Right cardiac atrium (tissue), 5 donors: ENCODE results near the gene ADGRF3. TPM values are rescaled to one million over a fixed set of nuclear protein-coding genes. Genes with fewer than 3 reads are reported as not detected.
"Not testable (repeated sequence)": the region's sequence is repeated elsewhere in the genome, so short reads cannot be mapped to it uniquely, and the experiment has no call there.

Experiments
- ATAC-seq, 2 donors: fragments of 200-7000 bp; cut with Tn5 transposase; one replicate each; pipeline versions ENCODE4 v1.8.0 to v1.9.1; 2020; ENCODE audit warnings: moderate library complexity in 2 of 2, mild to moderate bottlenecking in 1 of 2
- DNase-seq, 3 donors: peaks; one replicate each; pipeline ENCODE4 v3.0.0-alpha.2; 2020
- H3K27ac ChIP-seq: one replicate; pipeline ENCODE4 v1.5.1; 2013; ENCODE audit warnings: mild to moderate bottlenecking, low read length, control low read depth, moderate library complexity
- H3K27me3 ChIP-seq: one replicate; pipeline ENCODE4 v1.6.1; 2013; ENCODE audit not compliant: control insufficient read depth, insufficient read depth
- H3K4me1 ChIP-seq: one replicate; pipeline ENCODE4 v1.6.1; 2013; ENCODE audit warnings: low read length; ENCODE audit not compliant: control insufficient read depth, insufficient read depth
- H3K4me3 ChIP-seq: one replicate; pipeline ENCODE4 v1.5.1; 2013; ENCODE audit warnings: low read length, control low read depth
- H3K9me3 ChIP-seq: one replicate; pipeline ENCODE4 v1.6.1; 2013; ENCODE audit warnings: low read length; ENCODE audit not compliant: control insufficient read depth
- WGBS: extraction: QIAGEN DNeasy Blood & Tissue Kit; methylation state at CpG from one replicate; pipeline ENCODE4 v1.1.7; 2013; 5-methylcytosine and 5-hydroxymethylcytosine counted together
- intact Hi-C, 4 donors: fragments of 100-400 bp; cut with DNase I; formaldehyde crosslinking; loops; one replicate each; pipeline versions ENCODE4 v1.11.0 to v1.14.0; 2022 to 2023
- polyA plus RNA-seq: library from polyadenylated mRNA; stranded (reverse); fragments of 200-250 nt; gene quantifications from one replicate; pipeline ENCODE4 v1.2.3, GENCODE V29; 2013
- total RNA-seq, 4 donors: library from RNA; stranded (reverse); fragmentation: NEBNext Ultra II Directional; extraction: Animal tissue kit (Norgen Biotek cat#: 25700); gene quantifications; one replicate each; pipeline ENCODE4 v1.2.1, GENCODE V29; 2021
- donor health status: healthy with polysubstance abuse.
- donor health status: DM: no; HTN: yes; CAD: no.
- donor health status: DM: no; HTN: no; CAD: no.
- donor health status: DM: no; HTN: yes; CAD: no; lungs with severe emphysema.
- donor health status: DM: yes; HTN: yes; CAD: no.

Gene ADGRF3
- total and polyA plus RNA-seq, 5 donors: 0.11 to 0.14 TPM; not detected in 3

- no peaks in the 10 kb centered on the region for H3K27me3 ChIP-seq
- WGBS: 88% methylated on average over 3 of the region's 3 CpGs
- no peaks in the 10 kb centered on the region for H3K9me3 ChIP-seq
- ATAC-seq: no peak
- no peak overlapping the region for H3K27ac ChIP-seq
- intact Hi-C loops: loop anchor here in 3 of 4 donors (10.0 kb wide), 3 partner anchors 45 to 65 kb away; no protein-coding TSS in a partner anchor
- no peak overlapping the region for H3K4me3 ChIP-seq
- H3K4me1 ChIP-seq: peaks cover 4% of the 10 kb centered on the region
- DNase-seq: no peak
Measured at GRCh38 chr2:26279886-26280285, 66.7 kb downstream of the ADGRF3 start.

- H3K27me3 ChIP-seq: no peaks in the 10 kb centered on the region
- no peak overlapping the region for H3K4me3 ChIP-seq
- H3K27ac ChIP-seq: no peak overlapping the region
- H3K4me1 ChIP-seq: peaks cover 11% of the 10 kb centered on the region
- H3K9me3 ChIP-seq: no peaks in the 10 kb centered on the region
- DNase-seq: no peak
- 81% methylated on average over 4 of the region's 4 CpGs for WGBS
- intact Hi-C loops: no loop called here
- no peak for ATAC-seq
Measured at GRCh38 chr2:26276484-26277227, 69.9 kb downstream of the ADGRF3 start.

GRCh38 chr2:26274058-26274613, 72.5 kb downstream of the ADGRF3 start:
- Histone ChIP-seq H3K9me3 (no peaks in the 10 kb centered on the region), H3K4me3 (no peak overlapping the region), H3K27me3 (no peaks in the 10 kb centered on the region), H3K4me1 (peaks cover 11% of the 10 kb centered on the region), H3K27ac (peak overlapping the region; percentile 91)
- WGBS: 13% methylated on average over 5 of the region's 5 CpGs
- DNase-seq (peak in 1 of 3 donors; percentile 35), ATAC-seq (peak; percentile 89 to 92)
- intact Hi-C loops: no loop called here

GRCh38 chr2:26273501-26273900, 73.1 kb downstream of the ADGRF3 start:
- Histone ChIP-seq H3K4me1 (peaks cover 11% of the 10 kb centered on the region), H3K9me3 (no peaks in the 10 kb centered on the region), H3K27me3 (no peaks in the 10 kb centered on the region), H3K4me3 (no peak overlapping the region), H3K27ac (peak overlapping the region; percentile 89)
- 50% methylated on average over 2 of the region's 2 CpGs for whole genome bisulfite sequencing
- intact Hi-C loops: no loop called here
- DNase-seq (no peak), ATAC-seq (peak in 1 of 2 donors; percentile 31)

GRCh38 chr2:26270373-26270772, 76.2 kb downstream of the ADGRF3 start:
- H3K4me1 ChIP-seq: peaks cover 9% of the 10 kb centered on the region
- no peaks in the 10 kb centered on the region for H3K27me3 ChIP-seq
- intact Hi-C loops: no loop called here
- H3K27ac ChIP-seq: no peak overlapping the region
- H3K4me3 ChIP-seq: no peak overlapping the region
- DNase-seq (no peak), ATAC-seq (no peak)
- H3K9me3 ChIP-seq: no peaks in the 10 kb centered on the region

- no peaks in the 10 kb centered on the region for H3K9me3 ChIP-seq
- ATAC-seq (no peak), DNase-seq (no peak)
- no peak overlapping the region for H3K27ac ChIP-seq
- WGBS: 89% methylated on average over 6 of the region's 6 CpGs
- intact Hi-C loops: no loop called here
- H3K4me1 ChIP-seq: peaks cover 7% of the 10 kb centered on the region
- H3K4me3 ChIP-seq: no peak overlapping the region
- H3K27me3 ChIP-seq: no peaks in the 10 kb centered on the region
Measured at GRCh38 chr2:26269571-26270158, 76.9 kb downstream of the ADGRF3 start.

- WGBS: 89% methylated on average over 12 of the region's 12 CpGs
- H3K27ac ChIP-seq: peak overlapping the region; percentile 7
- intact Hi-C loops, H3K27me3 ChIP-seq, H3K4me1 ChIP-seq, H3K4me3 ChIP-seq, H3K9me3 ChIP-seq, ATAC-seq: not testable (repeated sequence)
- DNase-seq: peak in 1 of 3 donors; percentile 43
Measured at GRCh38 chr2:26268670-26269385, 77.8 kb downstream of the ADGRF3 start.

- peak; percentile 33 to 64 for ATAC-seq
- Histone ChIP-seq H3K4me1 (peaks cover 2% of the 10 kb centered on the region), H3K4me3 (no peak overlapping the region), H3K9me3 (no peaks in the 10 kb centered on the region), H3K27me3 (no peaks in the 10 kb centered on the region), H3K27ac (peak overlapping the region; percentile 7)
- DNase-seq: no peak
- intact Hi-C loops: no loop called here
- WGBS: 63% methylated on average over 4 of the region's 4 CpGs
Measured at GRCh38 chr2:26268213-26268612, 78.4 kb downstream of the ADGRF3 start.

GRCh38 chr2:26258836-26259235, 87.8 kb downstream of the ADGRF3 start:
- H3K27ac ChIP-seq, intact Hi-C loops, ATAC-seq, H3K27me3 ChIP-seq, H3K4me3 ChIP-seq, H3K4me1 ChIP-seq, DNase-seq, H3K9me3 ChIP-seq: not testable (repeated sequence)
- WGBS: 94% methylated on average over 8 of the region's 8 CpGs
